Prostate gland (tissue), 2 donors: ENCODE data around the gene TGM2. TPM values are rescaled to one million over a fixed set of nuclear protein-coding genes. Genes with fewer than 3 reads are reported as not detected.

Experiments used
- DNase-seq: peaks from one replicate; pipeline ENCODE4 v3.0.0-alpha.2; 2019; ENCODE audit warnings: low spot score
- H3K27ac ChIP-seq, 2 donors: fragments of 200-600 bp; sonication (generic); 2 replicates each; pipeline ENCODE4 v1.5.1; 2017 to 2019
- H3K27me3 ChIP-seq: fragments of 200-600 bp; sonication (generic); replicated peaks from 2 replicates; pipeline ENCODE4 v1.5.1; 2019; ENCODE audit not compliant: insufficient read depth
- H3K36me3 ChIP-seq, 2 donors: fragments of 200-600 bp; sonication (generic); 1 replicate in 1 of 2; 2 replicates in 1 of 2; pipeline versions ENCODE4 v1.5.1 to v1.8.1; 2017 to 2019
- H3K4me1 ChIP-seq: fragments of 200-600 bp; sonication (generic); replicated peaks from 2 replicates; pipeline ENCODE4 v1.5.1; 2019
- H3K4me3 ChIP-seq, 2 donors: fragments of 200-600 bp; sonication (generic); 2 replicates each; pipeline ENCODE4 v1.5.1; 2017 to 2019
- H3K9me3 ChIP-seq: fragments of 200-600 bp; sonication (generic); 2 replicates; pipeline ENCODE4 v1.5.1; 2017
- POLR2A ChIP-seq: fragments of 450-650 bp; IDR thresholded peaks from one replicate; pipeline ENCODE4 v1.6.1; 2016; ENCODE audit warnings: antibody characterized with exemption, mild to moderate bottlenecking
- POLR2AphosphoS5 ChIP-seq: sonication (generic); formaldehyde crosslinking; IDR thresholded peaks from one replicate; pipeline ENCODE4 v1.6.1; 2017; ENCODE audit warnings: antibody characterized with exemption
- WGBS: methylation state at CpG from one replicate; pipeline ENCODE4 v1.1.5; 2018; 5-methylcytosine and 5-hydroxymethylcytosine counted together
- intact Hi-C: fragments of 100-400 bp; cut with DNase I; formaldehyde crosslinking; loops from one replicate; pipeline ENCODE4 v1.14.2; 2022
- total RNA-seq, 2 donors: library from RNA; depleted of rRNA; stranded (reverse); fragments of >200 nt; gene quantifications; one replicate each; pipeline ENCODE4 v1.1.0, GENCODE V29; 2016
- TF ChIP-seq, protein P1 (sequence below), 4 experiments: fragments of 200-600 bp in 2 of 4; fragments of 450-650 bp in 2 of 4; sonication (generic) in 2 of 4; IDR thresholded peaks; 1 replicate in 3 of 4; 2 replicates in 1 of 4; pipeline ENCODE4 v1.5.1; 2016 to 2019; ENCODE audit warnings: antibody characterized with exemption in 4 of 4, mild to moderate bottlenecking in 2 of 4, moderate library complexity in 2 of 4

TGM2 gene
- total RNA-seq, 2 donors from 2014 or later: 39.6 to 157 TPM

- no peak for TF ChIP-seq POLR2A
- TF ChIP-seq, protein P1, sequence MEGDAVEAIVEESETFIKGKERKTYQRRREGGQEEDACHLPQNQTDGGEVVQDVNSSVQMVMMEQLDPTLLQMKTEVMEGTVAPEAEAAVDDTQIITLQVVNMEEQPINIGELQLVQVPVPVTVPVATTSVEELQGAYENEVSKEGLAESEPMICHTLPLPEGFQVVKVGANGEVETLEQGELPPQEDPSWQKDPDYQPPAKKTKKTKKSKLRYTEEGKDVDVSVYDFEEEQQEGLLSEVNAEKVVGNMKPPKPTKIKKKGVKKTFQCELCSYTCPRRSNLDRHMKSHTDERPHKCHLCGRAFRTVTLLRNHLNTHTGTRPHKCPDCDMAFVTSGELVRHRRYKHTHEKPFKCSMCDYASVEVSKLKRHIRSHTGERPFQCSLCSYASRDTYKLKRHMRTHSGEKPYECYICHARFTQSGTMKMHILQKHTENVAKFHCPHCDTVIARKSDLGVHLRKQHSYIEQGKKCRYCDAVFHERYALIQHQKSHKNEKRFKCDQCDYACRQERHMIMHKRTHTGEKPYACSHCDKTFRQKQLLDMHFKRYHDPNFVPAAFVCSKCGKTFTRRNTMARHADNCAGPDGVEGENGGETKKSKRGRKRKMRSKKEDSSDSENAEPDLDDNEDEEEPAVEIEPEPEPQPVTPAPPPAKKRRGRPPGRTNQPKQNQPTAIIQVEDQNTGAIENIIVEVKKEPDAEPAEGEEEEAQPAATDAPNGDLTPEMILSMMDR (IDR thresholded peaks at IDR 0.05): no peak
- TF ChIP-seq POLR2AphosphoS5: no peak
- WGBS: 64% methylated on average over 6 of the region's 6 CpGs
Observed at GRCh38 chr20:38179846-38180245, 14.8 kb upstream of the TGM2 start.

GRCh38 chr20:38178581-38178980 lies 13.5 kb upstream of the TGM2 start:
- H3K27ac ChIP-seq: no peak overlapping the region
- WGBS: 81% methylated on average over 4 of the region's 4 CpGs
- intact Hi-C loops: loop anchor here (10.0 kb wide), 1 partner anchor 146 kb away; no protein-coding TSS in a partner anchor
- no peaks in the 10 kb centered on the region for H3K36me3 ChIP-seq
- H3K4me1 ChIP-seq: no peaks in the 10 kb centered on the region
- no peak overlapping the region for H3K4me3 ChIP-seq
- TF ChIP-seq POLR2A (no peak), POLR2AphosphoS5 (no peak)
- TF ChIP-seq, protein P1 (IDR thresholded peaks at IDR 0.05): no peak
- H3K9me3 ChIP-seq: no peaks in the 10 kb centered on the region
- no peaks in the 10 kb centered on the region for H3K27me3 ChIP-seq
- no peak for DNase-seq

More at GRCh38 chr20:38179846-38180245, 14.8 kb upstream of the TGM2 start:
- intact Hi-C loops: loop anchor here (10.0 kb wide), 1 partner anchor 145 kb away; no protein-coding TSS in a partner anchor
- H3K4me1 ChIP-seq: no peaks in the 10 kb centered on the region
- no peaks in the 10 kb centered on the region for H3K27me3 ChIP-seq
- no peak for DNase-seq
- no peak overlapping the region for H3K27ac ChIP-seq
- no peaks in the 10 kb centered on the region for H3K36me3 ChIP-seq
- H3K9me3 ChIP-seq: no peaks in the 10 kb centered on the region
- H3K4me3 ChIP-seq: no peak overlapping the region

GRCh38 chr20:38178065-38178491 lies 13.0 kb upstream of the TGM2 start:
- intact Hi-C loops: loop anchor here (10.0 kb wide), 1 partner anchor 147 kb away; no protein-coding TSS in a partner anchor
- 71% methylated on average over 8 of the region's 8 CpGs for WGBS
- TF ChIP-seq POLR2A: no peak

GRCh38 chr20:38177201-38177600 lies 12.1 kb upstream of the TGM2 start:
- Histone ChIP-seq H3K27me3 (no peaks in the 10 kb centered on the region), H3K9me3 (no peaks in the 10 kb centered on the region), H3K4me3 (no peak overlapping the region), H3K36me3 (no peaks in the 10 kb centered on the region), H3K4me1 (no peaks in the 10 kb centered on the region), H3K27ac (no peak overlapping the region)
- no peak for TF ChIP-seq POLR2AphosphoS5
- TF ChIP-seq POLR2A: no peak
- TF ChIP-seq, protein P1 (IDR thresholded peaks at IDR 0.05): no peak
- WGBS: 91% methylated on average over 9 of the region's 9 CpGs
- intact Hi-C loops: loop anchor here (10.0 kb wide), 1 partner anchor 148 kb away; no protein-coding TSS in a partner anchor
- no peak for DNase-seq

More at GRCh38 chr20:38178065-38178491, 13.0 kb upstream of the TGM2 start:
- Histone ChIP-seq H3K36me3 (no peaks in the 10 kb centered on the region), H3K9me3 (no peaks in the 10 kb centered on the region), H3K4me3 (no peak overlapping the region), H3K4me1 (no peaks in the 10 kb centered on the region), H3K27me3 (no peaks in the 10 kb centered on the region), H3K27ac (no peak overlapping the region)
- DNase-seq: no peak

GRCh38 chr20:38175304-38176180 lies 10.5 kb upstream of the TGM2 start:
- WGBS: 73% methylated on average over 16 of the region's 16 CpGs

More at GRCh38 chr20:38175304-38176180, 10.5 kb upstream of the TGM2 start:
- no peak overlapping the region for H3K4me3 ChIP-seq
- no peak overlapping the region for H3K27ac ChIP-seq
- H3K27me3 ChIP-seq: no peaks in the 10 kb centered on the region
- H3K9me3 ChIP-seq: no peaks in the 10 kb centered on the region
- no peaks in the 10 kb centered on the region for H3K36me3 ChIP-seq
- no peak for DNase-seq
- no peak for TF ChIP-seq POLR2A
- TF ChIP-seq, protein P1 (IDR thresholded peaks at IDR 0.05): no peak
- no peak for TF ChIP-seq POLR2AphosphoS5
- intact Hi-C loops: loop anchor here (10.0 kb wide), 1 partner anchor 149 kb away; no protein-coding TSS in a partner anchor
- no peaks in the 10 kb centered on the region for H3K4me1 ChIP-seq
